Adipose tissue (tissue), 3 donors: ENCODE results near the gene HTR1B. TPM values are rescaled to one million over a fixed set of nuclear protein-coding genes. Genes with fewer than 3 reads are reported as not detected.

Experiments used
- polyA plus RNA-seq, 3 donors: library from polyadenylated mRNA; stranded (reverse); fragments of 200-250 nt; gene quantifications; one replicate each; pipeline ENCODE4 v1.2.3, GENCODE V29; 2013
- donor health status: healthy with polysubstance abuse.
- donor health status: Bipolar disorder and iron deficiency.
- donor health status: healthy.

HTR1B gene
- polyA plus RNA-seq, 3 donors, result 0.25 TPM; not detected in 2

Other genes starting within 250 kb of the HTR1B start
- gene MEI4, start 189.5 kb upstream of the HTR1B start, polyA plus RNA-seq, result under 1 TPM in 2 of 3 donors, not detected in 1; 0.04 to 0.41 TPM